HG02588 (cell line): ENCODE data around the gene MARS1.
"Not testable (repeated sequence)": the region's sequence is repeated elsewhere in the genome, so short reads cannot be mapped to it uniquely, and the experiment has no call there.

Experiments used
- ATAC-seq: cut with Tn5 transposase; IDR thresholded peaks from one replicate; pipeline ENCODE4 v1.9.1; 2021; ENCODE audit warnings: mild to moderate bottlenecking, moderate library complexity; ENCODE audit not compliant: unreplicated experiment

MARS1 gene

DNA sequence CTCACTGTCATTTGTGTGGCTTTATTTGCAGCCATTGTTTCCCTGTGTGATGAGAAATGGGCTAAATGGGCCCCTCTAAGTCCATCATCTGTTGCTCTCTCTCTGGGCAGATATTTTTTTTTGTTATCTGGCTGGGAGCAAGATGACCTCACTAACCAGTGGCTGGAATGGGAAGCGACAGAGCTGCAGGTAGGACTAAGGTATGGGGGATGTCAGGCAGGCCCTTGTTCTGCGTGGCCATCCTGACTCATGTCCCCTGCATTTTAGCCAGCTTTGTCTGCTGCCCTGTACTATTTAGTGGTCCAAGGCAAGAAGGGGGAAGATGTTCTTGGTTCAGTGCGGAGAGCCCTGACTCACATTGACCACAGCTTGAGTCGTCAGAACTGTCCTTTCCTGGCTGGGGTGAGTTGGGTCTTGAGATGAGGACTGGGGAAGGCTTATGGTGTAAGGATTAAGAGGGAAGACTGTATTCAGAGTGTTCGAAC is 1.3 kb downstream of the MARS1 start:
- ATAC-seq: no peak

DNA sequence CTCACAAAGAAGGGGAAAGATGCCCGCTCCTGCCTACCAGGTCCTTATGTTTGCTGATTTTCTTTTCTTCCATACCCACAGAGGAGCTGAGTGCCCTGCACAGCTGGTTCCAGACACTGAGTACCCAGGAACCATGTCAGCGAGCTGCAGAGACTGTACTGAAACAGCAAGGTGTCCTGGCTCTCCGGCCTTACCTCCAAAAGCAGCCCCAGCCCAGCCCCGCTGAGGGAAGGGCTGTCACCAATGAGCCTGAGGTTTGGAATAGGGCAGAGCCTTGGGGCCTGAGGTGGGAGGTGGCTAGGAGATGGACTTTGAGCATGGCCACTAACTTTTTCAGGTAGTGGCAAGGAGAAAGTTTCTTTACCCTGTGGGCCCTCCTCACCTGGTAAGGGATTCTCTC is 2.3 kb downstream of the MARS1 start:
- ATAC-seq: no peak

DNA sequence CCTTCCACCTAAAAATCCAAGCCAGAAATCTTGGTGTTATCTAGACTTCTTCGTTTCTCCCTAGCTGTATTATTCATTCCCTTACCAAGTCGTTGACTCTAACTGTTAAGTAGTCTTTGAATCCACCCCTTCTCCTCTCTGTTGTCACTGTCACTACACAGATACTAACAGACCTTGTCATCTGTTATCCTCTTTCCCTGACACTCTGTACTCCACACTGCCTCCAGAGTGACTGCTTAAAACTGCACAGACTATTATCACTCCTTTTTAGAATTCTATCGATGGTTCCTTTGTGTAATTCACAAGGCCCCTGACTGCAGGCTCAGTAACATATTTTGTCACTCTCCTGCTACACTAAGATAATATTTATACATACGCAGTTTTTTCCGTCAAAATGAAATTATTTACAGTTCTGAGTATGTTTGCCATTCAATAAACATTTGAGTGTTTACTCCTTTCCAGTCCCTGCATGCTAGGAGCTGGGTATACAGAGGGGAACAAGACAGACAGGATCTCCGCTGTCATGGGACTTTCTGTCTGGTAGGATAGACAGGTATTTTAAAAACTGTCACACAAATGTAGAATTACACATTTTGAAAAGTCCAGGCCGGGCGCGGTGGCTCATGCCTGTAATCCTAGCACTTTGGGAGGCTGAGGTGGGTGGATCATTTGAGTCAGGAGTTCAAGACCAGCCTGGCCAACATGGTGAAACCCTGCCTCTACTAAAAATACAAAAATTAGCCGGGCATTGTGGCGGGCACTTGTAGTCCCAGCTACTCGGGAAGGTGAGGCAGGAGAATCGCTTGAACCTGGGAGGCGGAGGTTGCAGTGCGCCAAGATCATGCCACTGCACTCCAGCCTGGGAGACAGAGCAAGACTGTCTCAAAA is 3.8 kb downstream of the MARS1 start:
- ATAC-seq: no peak

DNA sequence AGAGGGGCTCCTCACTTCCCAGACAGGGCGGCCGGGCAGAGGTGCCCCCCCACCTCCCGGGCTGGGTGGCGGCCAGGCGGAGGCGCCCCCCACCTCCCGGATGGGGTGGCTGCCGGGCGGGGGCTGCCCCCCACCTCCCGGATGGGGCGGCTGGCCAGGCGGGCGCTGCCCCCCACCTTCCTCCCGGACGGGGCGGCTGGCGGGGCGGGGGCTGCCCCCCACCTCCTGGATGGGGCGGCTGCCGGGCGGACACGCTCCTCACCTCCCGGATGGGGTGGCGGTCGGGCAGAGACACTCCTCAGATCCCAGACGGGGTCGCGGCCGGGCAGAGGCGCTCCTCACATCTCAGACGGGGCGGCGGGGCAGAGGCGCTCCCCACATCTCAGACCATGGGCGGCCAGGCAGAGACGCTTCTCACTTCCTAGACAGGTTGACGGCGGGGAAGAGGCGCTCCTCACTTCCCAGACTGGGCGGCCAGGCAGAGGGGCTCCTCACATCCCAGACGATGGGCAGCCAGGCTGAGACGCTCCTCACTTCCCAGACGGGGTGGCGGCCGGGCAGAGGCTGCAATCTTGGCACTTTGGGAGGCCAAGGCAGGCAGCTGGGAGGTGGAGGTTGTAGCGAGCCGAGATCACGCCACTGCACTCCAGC is 7.3 kb downstream of the MARS1 start:
- not testable (repeated sequence) for ATAC-seq

DNA sequence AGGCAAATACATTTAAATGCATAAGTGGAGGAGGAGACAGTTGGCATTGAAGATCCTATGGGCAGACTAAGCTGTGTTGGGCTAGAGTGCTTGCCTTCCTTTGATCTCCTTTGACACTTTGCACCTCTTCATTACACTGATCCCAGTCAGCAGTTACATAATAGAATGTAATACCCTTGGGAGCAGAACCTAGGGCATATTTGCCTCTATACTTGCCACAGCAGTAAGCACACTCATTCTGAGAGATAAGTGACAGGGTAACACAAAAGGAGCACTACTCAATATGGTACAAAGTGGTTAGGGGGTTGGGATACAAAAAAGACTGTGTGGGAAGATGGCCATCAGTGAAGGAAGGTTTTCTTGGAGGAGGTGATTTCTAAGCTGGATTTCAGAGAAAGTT is 9.0 kb downstream of the MARS1 start:
- no peak for ATAC-seq

DNA sequence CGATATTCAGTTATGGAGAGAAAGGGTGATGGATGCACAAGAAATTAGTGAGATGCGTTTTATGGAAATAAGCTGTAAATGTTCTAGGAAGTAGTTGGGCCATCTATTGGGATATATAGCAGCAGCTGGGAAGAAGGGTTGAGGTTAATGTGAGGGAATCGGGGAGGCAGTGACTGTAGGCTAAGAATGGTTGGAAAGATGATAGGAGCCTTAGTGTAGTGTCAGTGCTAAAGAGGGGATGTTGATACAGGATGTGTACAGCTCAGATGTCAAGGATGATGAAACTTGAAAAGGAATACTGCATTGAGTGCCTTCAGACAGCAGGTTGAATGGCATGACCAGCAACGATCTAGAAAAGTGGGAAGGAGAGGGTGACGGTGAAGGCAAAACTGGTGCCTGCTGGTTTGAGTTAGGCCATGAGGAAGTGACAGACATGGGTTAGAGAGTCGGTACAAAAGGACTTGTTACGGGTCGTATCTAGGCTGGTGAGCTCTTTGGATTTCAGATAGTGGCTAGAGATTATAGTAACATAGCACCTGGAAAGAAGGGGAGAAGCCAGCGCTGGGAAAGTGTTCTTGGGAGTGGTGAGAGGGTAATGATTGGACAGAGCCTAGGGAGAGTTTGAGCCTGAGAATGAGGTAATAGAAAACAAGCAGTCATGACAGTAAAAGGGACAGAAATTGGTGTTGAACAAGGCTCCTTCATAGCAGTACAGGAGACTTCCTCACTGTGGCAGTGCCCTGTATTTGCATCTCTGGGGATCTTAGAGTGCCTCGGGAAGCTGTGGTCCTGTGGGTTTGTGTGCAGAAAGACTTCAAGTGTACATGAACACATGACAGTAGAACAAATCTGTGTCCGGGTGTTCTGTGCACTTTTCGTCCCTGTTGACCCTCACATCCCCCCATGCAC is 9.6 kb downstream of the MARS1 start:
- no peak for ATAC-seq

DNA sequence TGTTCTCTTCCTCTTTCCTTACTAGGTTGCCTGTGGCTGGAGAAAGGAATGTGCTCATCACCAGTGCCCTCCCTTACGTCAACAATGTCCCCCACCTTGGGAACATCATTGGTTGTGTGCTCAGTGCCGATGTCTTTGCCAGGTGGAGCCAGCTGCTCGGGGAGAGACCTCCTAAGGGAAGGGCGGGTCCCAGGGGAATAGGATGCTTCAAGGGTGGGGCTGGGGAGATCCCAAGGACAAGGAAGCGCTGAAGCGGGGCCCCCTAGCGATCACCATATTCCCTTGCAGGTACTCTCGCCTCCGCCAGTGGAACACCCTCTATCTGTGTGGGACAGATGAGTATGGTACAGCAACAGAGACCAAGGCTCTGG is 10.2 kb downstream of the MARS1 start:
- ATAC-seq: no peak

DNA sequence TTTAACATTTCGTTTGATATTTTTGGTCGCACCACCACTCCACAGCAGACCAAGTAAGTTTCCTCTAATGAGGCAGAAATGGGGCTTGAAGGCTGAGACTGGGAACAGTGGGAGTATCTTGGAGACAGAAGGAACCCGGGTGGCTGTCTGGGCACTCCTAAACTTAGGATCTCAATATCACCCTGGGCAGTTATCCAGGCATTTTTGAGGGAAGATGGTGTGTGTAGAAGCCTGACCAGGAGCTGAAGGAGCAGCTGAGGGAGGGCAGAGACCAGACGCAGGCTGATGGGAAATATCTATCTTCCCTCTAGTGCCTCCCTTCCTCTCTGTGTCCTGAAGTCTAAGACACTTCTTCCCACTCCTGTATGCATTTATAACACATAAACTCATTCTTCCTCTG is 10.7 kb downstream of the MARS1 start:
- ATAC-seq: no peak

DNA sequence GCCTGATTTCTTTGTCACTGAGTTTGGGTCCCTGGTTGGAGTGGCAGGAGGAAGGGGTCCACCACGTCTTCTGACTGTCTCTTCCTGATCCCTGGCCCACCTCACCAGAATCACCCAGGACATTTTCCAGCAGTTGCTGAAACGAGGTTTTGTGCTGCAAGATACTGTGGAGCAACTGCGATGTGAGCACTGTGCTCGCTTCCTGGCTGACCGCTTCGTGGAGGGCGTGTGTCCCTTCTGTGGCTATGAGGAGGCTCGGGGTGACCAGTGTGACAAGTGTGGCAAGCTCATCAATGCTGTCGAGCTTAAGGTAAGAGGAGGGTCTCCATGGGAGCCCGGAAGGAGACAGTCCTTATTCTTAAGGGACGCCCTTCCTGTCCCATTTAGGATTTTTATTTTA is 12.3 kb downstream of the MARS1 start:
- ATAC-seq: no peak

DNA sequence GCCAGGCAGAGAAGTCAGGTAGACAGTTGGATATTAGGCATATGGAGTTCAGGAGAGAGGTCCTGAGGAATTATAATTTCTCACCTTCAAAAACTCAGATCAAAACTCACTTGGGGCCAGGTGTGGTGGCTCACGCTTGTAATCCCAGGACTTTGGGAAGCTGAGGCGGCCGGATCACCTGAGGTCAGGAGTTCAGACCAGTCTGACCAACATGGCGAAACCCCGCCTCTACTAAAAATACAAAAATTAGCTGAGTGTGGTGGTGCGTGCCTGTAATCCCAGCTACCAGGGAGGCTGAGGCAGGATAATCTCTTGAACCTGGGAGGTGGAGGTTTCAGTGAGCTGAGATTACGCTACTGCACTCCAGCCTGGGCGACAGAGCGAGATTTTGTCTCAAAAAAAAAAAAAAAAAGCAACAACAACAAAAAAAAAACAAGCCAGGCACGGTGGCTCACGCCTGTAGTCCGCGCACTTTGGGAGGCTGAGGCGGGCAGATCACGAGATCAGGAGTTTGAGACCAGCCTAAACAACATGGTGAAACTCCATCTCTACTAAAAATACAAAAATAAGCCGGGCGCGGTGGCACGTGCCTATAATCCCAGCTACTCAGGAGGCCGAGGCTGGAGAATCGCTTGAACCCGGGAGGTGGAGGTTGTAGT is 14.6 kb downstream of the MARS1 start:
- not testable (repeated sequence) for ATAC-seq

DNA sequence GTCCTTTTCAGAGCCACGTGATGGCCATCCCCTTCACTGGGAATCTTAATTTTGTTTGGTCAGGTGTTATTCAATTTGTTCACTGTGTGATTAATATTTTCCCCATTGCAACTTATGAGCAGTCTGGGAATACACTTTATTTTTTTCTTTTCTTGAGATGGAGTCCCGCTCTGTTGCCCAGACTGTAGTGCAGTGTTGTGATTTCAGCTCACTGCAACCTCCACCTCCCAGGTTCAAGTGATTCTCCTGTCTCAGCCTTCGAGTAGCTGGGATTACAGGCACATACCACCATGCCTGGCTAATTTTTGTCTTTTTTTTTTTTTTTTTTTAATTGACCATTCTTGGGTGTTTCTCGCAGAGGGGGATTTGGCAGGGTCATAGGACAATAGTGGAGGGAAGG is 18.7 kb downstream of the MARS1 start:
- ATAC-seq: not testable (repeated sequence)

DNA sequence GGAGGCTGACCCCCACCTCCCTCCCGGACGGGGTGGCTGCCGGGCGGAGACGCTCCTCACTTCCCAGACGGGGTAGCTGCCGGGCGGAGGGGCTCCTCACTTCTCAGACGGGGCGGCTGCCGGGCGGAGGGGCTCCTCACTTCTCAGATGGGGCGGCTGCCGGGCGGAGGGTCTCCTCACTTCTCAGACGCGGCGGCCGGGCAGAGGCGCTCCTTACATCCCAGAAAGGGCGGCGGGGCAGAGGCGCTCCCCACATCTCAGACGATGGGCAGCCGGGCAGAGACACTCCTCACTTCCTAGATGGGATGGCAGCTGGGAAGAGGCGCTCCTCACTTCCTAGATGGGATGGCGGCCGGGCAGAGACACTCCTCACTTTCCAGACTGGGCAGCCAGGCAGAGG is 19.9 kb downstream of the MARS1 start:
- ATAC-seq: not testable (repeated sequence)

DNA sequence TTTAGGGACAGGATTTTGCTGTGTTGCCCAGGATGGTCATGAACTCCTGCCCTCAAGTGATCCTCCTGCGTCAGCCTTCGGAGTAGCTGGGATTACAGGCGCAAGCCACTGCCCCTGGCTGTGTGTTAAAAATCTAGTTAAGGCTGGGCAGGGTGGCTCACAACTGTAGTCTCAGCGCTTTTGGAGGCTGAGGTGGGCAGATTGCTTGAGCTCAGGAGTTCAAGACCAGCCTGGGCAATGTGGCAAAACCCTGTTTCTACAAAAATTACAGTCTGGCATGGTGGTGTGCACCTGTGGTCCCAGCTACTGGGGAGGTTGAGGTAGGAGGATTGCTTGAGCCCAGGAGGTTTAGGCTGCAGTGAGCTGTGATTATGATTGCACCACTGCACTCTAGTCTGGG is 23.3 kb downstream of the MARS1 start:
- no peak for ATAC-seq

DNA sequence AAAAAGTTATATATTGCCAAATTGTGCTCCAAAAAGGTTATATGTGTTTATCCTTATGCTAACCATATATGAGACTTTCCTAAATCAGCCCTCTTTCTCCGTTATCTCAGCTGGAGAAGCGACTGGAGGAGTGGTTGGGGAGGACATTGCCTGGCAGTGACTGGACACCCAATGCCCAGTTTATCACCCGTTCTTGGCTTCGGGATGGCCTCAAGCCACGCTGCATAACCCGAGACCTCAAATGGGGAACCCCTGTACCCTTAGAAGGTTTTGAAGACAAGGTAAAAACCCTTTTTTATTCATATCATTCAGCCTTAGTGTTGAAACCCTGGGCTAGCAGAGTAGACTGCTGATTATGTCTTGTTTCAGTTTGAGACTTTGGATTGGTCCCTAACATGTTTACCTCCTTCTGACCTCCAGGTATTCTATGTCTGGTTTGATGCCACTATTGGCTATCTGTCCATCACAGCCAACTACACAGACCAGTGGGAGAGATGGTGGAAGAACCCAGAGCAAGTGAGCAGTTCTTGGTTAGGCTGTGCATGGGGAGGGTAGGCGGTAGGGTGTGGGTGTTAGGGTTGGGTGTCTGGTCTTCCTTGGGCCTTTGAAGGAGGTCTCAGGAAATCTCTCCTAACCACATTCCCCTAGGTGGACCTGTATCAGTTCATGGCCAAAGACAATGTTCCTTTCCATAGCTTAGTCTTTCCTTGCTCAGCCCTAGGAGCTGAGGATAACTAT is 23.9 kb downstream of the MARS1 start:
- no peak for ATAC-seq

DNA sequence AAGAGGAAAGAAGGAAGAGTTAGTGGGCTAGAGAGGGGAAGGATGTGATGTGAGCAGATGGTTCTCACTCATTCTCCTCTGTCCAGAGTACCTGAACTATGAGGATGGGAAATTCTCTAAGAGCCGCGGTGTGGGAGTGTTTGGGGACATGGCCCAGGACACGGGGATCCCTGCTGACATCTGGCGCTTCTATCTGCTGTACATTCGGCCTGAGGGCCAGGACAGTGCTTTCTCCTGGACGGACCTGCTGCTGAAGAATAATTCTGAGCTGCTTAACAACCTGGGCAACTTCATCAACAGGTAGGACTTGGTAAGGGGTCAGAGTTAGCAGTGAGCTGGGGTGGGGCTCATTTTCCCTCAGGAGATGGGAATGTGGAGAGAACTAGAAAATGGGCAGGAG is 24.8 kb downstream of the MARS1 start:
- no peak for ATAC-seq

DNA sequence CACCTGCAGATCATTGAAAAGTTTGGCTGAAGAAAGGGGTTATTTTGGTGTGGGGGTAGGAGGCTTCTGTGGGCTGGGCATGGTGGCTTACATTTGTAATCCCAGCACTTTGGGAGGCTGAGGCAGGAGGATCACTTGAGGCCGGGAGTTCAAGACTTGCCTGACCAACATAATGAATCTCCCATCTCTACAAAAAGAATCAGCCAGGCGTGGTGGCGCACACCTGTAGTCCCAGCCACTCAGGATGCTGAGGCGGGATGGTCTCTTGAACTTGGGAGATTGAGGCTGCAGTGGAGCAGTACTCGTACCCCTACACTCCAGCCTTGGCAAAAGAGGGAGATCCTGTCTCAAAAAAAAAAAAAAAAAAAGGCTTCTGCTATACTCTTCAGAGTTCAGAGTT is 25.4 kb downstream of the MARS1 start:
- no peak for ATAC-seq

DNA sequence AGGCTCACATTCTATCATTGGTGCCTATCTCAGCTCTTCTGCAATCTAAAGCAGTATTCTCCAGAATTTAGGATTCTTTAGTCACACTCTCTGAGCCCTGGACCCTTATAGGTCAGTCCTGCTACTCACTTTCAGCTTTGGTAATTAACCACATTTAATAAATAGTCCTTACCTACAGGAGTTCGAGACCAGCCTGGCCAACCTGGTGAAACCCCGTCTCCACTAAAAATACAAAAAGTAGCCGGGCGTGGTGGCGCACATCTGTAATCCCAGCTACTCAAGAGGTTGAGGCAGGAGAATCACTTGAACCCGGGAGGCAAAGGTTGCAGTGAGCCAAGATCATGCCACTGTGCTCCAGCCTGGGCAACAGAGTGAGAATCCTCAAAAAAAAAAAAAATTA is 25.8 kb downstream of the MARS1 start:
- ATAC-seq: not testable (repeated sequence)

DNA sequence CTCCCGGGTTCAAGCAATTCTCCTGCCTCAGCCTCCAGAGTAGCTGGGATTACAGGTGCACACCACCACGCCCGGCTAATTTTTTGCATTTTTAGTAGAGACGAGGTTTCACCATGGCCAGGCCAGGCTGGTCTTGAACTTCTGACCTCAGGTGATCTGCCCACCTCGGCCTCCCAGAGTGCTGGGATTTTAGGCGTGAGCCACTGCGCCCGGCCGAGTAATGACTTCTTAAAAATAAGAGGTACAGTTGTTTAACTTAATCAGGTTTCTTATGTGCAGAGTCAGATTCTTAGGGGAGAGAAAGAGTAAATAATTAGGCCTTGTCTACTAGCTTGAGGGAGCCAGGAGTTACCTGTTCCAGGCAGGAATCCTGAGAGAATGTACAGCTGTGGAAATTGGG is 26.4 kb downstream of the MARS1 start:
- ATAC-seq: not testable (repeated sequence)

DNA sequence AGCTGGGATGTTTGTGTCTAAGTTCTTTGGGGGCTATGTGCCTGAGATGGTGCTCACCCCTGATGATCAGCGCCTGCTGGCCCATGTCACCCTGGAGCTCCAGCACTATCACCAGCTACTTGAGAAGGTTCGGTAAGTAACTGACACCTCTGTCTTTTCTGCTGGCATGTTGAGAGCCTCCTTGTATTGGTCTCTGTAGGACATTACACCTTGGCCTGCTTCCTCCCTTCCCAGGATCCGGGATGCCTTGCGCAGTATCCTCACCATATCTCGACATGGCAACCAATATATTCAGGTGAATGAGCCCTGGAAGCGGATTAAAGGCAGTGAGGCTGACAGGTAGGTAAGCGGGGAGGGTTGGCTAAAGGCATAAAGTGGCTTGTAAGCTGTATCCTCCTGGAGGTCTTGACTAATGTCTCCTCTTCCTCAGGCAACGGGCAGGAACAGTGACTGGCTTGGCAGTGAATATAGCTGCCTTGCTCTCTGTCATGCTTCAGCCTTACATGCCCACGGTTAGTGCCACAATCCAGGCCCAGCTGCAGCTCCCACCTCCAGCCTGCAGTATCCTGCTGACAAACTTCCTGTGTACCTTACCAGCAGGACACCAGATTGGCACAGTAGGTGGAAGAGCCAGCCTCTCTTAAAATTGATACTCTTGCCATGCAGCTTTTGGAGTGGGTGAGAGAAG is 27.0 kb downstream of the MARS1 start:
- ATAC-seq: no peak
